GM18873 (cell line): ENCODE results near the gene ACP2.
"Not testable (repeated sequence)": the region's sequence is repeated elsewhere in the genome, so short reads cannot be mapped to it uniquely, and the experiment has no call there.

ENCODE experiments used
- ATAC-seq: cut with Tn5 transposase; IDR thresholded peaks from one replicate; pipeline ENCODE4 v1.9.1; 2021; ENCODE audit warnings: mild to moderate bottlenecking, moderate library complexity, moderate number of reproducible peaks; ENCODE audit not compliant: unreplicated experiment, low FRiP score

The ACP2 gene

DNA sequence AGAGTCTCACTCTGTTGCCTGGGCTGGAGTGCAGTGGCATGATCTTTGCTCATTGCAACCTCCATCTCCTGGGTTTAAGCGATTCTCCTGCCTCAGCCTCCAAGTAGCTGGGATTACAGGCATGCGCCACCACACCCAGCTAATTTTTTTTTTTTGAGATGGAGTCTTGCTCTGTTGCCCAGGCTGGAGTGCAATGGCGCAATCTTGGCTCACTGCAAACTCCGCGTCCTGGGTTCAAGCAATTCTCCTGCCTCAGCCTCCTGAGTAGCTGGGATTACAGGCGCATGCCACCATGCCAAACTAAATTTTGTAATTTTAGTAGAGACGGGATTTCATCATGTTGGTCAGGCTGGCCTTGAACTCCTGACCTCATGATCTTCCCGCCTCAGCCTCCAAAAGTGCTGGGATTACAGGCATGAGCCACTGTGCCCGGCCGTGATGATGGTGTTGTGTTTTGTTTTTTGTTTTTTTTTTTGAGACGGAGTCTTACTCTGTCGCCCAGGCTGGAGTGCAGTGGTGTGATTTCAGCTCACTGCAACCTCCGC lies 40.5 kb downstream of the ACP2 start:
- not testable (repeated sequence) for ATAC-seq

DNA sequence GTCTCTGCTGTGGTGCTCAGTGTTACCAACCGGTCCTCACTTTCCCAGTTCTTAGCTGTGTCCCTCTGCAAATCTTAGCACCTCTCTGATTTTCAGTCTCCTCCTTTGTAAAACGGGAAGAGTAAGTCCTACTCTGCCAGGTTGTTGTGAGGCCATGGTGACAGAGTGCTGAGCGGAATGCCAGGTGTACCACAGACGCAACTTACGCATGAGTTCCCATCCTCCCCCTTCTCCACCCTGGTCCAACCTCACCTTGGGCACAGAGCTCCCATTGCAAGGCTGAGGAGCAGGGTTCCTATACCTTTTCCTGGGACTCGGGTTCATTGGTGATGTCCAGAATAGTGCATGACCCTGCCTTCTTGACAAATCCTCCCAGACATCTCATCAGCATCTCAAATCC lies 41.2 kb downstream of the ACP2 start:
- no peak for ATAC-seq

DNA sequence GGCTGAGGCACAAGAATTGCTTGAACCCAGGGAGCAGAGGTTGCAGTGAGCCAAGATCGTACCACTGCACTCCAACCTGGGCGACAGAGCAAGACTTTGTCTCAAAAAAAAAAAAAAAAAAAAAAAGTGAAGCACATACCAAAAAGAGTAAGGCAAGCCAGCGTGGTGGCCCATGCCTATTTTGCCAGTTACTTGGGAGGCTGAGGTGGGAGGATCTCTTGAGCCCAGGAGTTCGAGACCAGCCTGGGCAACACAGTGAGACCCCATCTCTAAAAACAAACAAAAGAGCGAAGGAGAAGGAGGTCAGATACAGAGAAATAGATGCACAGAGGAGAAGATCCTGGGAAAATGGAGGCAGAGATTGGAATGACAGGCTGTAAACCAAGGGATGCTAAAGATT lies 42.0 kb downstream of the ACP2 start:
- not testable (repeated sequence) for ATAC-seq

DNA sequence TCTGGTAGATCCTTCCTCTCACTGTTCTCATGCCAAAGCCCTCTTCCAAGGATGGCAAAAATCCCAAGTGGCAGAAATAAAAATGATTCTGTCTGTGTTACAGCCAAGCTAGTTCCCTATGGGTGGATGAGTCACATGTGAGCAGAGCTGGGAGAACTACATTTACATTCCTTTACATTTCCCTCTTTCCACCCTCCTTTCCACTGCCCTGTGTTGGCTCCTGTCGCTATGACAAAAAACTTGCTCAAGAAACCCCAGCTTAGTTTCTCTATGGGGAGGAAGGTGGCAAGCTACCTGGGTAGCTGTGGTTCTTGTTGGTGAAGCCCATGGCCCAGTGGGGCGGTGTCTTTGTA lies 44.0 kb downstream of the ACP2 start:
- ATAC-seq: no peak

DNA sequence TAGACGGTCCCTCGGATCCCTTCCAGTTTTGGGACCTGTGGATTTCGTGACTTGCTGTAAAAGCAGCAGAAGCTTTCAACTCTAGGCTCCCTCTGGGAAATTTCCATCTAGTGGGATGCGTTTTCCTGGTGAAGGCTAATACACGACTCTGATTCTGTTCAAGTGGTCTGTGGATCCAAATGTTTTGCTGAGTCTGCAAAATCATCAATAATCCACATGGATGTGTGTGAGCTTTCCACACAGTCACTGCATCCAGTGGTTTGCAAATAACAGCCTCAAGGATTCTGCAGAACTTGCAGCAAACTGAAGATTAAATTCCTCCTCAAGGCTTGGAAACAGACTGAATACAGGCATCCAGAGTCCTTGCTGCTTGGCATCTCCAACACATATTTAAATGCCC lies 46.0 kb downstream of the ACP2 start:
- no peak for ATAC-seq

DNA sequence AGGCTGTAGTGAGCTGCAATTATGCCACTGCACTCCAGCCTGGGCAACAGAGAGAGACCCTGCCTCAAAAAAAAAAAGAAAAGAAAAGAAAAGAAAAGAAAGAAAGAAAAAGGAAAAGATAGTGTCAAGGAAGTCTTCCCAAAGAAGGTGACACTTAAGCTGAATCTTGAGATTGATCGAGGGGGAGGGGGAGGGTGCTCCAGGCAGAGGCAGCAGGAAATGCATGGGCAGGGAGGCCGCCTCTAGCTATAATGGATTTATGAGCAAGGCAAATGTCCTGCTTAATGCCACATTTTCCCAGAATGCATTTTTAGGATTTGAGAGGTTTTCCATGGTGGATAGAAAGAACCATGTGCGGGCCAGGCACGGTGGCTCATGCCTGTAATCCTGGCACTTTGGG lies 47.6 kb downstream of the ACP2 start:
- no peak for ATAC-seq

DNA sequence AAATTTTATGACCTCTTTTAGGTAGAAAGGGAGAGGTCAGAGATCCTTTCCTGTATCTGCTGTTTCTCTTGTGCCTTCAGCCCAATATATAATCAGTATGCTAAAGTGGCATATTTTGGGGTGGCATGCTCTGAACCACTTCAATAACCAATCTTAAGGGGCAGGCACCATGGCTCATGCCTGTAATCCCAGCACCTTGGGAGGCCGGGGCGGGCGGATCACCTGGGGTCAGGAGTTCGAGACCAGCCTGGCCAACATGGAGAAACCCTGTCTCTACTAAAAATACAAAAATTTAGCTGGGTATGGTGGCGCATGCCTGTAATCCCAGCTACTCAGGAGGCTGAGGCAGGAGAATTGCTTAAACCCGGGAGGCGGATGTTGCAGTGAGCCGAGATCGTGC lies 50.5 kb downstream of the ACP2 start:
- ATAC-seq: not testable (repeated sequence)

DNA sequence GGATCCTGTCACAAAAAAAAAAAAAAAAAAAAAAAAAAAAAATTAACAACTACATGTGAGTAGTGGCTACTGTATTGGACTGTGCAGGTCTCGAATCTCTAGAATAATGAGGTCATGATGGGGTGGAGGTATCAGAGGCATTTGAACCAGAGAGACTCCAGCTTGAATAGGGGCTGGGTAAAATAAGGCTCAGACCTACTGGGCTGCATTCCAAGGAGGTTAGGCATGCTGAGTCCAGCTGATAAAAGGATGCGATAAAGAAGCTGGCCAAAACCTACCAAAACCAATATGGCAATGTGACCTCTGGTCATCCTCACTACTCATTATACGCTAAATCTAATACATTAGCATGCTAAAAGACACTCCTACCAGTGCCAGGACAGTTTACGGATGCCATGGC lies 56.5 kb downstream of the ACP2 start:
- ATAC-seq: no peak

DNA sequence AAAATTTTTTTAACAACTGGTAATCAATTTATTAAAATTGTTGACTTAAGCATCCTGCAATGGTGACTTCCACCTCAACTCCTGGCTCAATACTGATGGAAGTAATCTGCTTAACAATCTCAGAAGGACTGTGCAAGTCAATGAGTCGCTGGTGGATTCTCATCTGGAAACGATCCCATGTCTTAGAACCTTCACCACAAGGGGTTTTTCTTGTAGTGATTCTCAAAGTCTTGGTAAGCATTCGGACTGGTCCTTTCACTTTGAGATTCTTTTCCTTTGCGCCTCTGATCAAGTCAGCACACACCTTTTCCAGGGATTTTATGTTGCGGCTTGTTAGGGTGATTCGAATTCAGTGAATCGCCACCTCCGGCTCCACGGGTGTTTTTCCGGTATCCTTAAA lies 57.5 kb downstream of the ACP2 start:
- not testable (repeated sequence) for ATAC-seq
